Astrocyte of the cerebellum (primary cell): ENCODE data around the gene RERGL.

ENCODE experiments used
- DNase-seq: peaks from one replicate; pipeline ENCODE4 v3.0.0-alpha.2; 2011; ENCODE audit warnings: low read depth
- H3K4me3 ChIP-seq: 2 replicates; pipeline ENCODE4 v1.5.1; 2011; ENCODE audit warnings: mild to moderate bottlenecking, low read depth, low read length, moderate library complexity
- in situ Hi-C: cut with HindIII; loops from 2 replicates; pipeline ENCODE4 v1.10.0; 2017; ENCODE audit warnings: low sequenced_read_pairs
- TF ChIP-seq, protein P1 (sequence below): IDR thresholded peaks from 2 replicates; pipeline ENCODE4 v1.5.1; 2012; ENCODE audit warnings: low read length, low read depth, moderate library complexity, mild to moderate bottlenecking; ENCODE audit errors: missing control alignments

The RERGL gene

DNA sequence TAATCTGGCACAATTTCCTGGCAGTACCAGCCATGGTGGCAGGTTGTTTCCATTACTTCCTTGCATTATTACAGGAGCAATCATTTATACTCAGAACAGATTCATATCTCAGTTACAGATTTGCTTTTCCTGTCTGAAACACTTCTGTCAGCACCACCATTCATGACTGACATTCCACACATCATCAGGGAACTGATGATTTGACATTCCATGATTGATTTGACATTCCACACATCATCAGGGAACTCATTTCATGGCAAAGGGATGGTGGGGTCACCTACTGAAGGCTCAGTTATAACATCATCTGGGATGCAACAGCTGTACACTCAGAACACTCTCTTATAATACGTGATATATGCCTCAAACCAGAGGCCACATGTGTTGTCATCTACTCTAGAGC, 30.9 kb upstream of the RERGL start:
- DNase-seq, result no peak
- in situ Hi-C loops, result no loop called here
- TF ChIP-seq, protein P1, sequence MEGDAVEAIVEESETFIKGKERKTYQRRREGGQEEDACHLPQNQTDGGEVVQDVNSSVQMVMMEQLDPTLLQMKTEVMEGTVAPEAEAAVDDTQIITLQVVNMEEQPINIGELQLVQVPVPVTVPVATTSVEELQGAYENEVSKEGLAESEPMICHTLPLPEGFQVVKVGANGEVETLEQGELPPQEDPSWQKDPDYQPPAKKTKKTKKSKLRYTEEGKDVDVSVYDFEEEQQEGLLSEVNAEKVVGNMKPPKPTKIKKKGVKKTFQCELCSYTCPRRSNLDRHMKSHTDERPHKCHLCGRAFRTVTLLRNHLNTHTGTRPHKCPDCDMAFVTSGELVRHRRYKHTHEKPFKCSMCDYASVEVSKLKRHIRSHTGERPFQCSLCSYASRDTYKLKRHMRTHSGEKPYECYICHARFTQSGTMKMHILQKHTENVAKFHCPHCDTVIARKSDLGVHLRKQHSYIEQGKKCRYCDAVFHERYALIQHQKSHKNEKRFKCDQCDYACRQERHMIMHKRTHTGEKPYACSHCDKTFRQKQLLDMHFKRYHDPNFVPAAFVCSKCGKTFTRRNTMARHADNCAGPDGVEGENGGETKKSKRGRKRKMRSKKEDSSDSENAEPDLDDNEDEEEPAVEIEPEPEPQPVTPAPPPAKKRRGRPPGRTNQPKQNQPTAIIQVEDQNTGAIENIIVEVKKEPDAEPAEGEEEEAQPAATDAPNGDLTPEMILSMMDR, result no peak
- H3K4me3 ChIP-seq, result no peak overlapping the region

DNA sequence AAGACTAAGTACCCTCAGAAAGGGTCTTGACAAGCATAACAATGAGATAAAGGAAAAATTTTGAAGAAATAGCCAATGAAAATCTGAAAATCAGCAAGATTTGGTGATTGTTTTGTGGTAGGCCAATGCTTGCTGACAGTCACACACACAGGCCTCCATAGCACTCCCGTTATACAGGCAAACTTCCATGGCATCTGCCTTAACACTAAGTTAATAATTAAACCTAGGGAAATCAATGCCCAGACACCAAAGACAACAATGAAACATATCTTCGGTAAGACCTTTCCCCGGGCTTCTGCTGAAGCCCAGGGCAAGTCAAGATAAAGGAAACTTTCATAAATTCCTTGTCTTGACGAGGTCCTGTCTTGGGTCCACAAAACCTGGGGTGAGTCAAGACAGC, 18.6 kb upstream of the RERGL start:
- TF ChIP-seq, protein P1, result no peak
- no peak overlapping the region for H3K4me3 ChIP-seq
- in situ Hi-C loops, result no loop called here
- DNase-seq, result no peak

DNA sequence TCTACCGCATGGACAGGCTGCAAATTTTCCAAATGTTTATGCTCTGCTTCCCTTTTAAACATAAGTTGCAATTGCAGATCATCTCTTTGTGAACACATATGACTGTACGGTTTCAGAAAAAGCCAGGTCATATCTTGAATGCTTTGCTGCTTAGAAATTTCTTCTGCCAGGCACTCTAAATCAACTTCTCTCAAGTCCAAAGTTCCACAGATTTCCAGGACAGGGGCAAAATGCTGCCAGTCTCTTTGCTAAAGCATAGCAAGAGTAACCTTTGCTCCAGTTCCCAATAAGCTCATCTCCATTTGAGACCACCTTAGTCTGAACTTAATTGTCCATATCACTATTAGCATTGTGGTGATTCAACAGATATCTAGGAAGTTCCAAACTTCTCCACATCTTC, 13.6 kb upstream of the RERGL start:
- TF ChIP-seq, protein P1, result no peak
- in situ Hi-C loops, result no loop called here
- no peak overlapping the region for H3K4me3 ChIP-seq
- no peak for DNase-seq

- TF ChIP-seq, protein P1, result no peak
- in situ Hi-C loops, result no loop called here
- no peak overlapping the region for H3K4me3 ChIP-seq
- no peak for DNase-seq
Measured at GRCh38 chr12:18101043-18101442, 11.1 kb upstream of the RERGL start.

DNA sequence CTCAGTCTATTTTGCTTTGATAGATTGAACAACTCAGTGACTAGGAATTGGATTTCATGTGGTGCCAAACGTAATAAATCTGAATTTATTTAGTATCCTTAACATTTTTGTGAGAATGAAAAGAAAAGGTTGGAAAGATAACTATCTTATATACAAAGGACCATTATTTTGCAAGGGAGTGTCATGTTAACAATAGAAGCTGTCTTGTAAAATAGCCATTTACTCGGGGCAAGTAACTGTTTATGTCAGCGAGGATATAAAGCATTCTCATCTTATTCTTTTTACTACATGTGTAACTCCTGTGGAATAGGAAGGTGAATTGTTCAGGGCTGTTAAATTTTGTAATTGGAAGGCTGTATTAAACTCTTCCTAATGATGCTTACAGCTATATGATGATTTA, 5.9 kb downstream of the RERGL start:
- TF ChIP-seq, protein P1, result no peak
- in situ Hi-C loops, result no loop called here
- DNase-seq, result no peak
- no peak overlapping the region for H3K4me3 ChIP-seq

- in situ Hi-C loops, result no loop called here
- TF ChIP-seq, protein P1, result no peak
- H3K4me3 ChIP-seq, result no peak overlapping the region
- no peak for DNase-seq
Measured at GRCh38 chr12:18079541-18080246, 10.3 kb downstream of the RERGL start.
